Measurements from ENCODE around the gene RAB39A. TPM values are rescaled to one million over a fixed set of nuclear protein-coding genes. Genes with fewer than 3 reads are reported as not detected.

RAB39A gene
- total and polyA plus RNA-seq, 9 of the 15 experiments (the other 6 are each of a cell fraction or from before 2014, with no cell fraction given) = not detected

DNA sequence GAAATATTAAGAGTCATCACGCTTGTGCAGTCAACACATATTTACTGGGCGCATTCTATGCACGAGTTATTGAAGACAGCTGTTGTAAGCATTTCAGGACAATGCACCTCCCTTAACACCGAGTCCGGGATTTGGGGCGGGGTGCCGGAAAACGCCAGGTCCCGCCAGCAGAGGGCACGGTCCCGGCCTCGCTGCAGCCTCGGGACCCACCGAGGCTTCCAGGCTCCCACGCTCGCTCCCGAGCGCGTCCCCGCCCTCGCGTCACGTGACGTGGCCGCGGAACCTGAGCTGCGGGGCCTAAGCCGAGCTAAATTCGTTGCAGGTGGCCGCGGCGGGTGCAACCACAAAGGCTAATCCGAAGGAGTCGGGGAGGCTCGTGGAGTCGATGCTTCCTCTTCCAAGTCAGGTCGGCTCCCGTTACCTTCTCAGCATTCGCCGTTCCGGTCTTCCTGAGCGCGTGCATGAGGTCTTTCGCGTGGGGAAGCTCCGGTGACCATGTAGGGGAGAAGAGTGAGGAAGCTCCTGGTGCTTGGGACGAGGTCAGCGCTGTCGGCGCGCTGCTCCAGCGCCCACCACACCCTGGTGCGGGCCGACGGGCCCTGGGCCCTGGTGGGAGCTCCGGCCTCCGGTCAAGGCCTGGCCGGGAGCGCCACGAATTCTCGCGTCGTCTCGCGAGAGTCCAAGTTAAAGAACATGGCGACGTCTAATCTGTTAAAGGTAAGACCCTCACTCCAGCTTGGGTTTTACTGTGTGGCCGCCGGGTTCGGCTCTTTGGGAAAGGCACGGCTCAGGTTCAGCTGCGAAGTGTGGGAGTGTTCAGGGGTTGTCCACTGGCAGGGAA lies 80.6 kb downstream of the RAB39A start, which contains the start of gene CUL5 (continued):
- TF ChIP-seq ZNF146 (CRISPR knock-in tag; IDR thresholded peaks at IDR 0.05; ENCODE audit: unreplicated experiment) = no peak
- TF ChIP-seq, protein P1, sequence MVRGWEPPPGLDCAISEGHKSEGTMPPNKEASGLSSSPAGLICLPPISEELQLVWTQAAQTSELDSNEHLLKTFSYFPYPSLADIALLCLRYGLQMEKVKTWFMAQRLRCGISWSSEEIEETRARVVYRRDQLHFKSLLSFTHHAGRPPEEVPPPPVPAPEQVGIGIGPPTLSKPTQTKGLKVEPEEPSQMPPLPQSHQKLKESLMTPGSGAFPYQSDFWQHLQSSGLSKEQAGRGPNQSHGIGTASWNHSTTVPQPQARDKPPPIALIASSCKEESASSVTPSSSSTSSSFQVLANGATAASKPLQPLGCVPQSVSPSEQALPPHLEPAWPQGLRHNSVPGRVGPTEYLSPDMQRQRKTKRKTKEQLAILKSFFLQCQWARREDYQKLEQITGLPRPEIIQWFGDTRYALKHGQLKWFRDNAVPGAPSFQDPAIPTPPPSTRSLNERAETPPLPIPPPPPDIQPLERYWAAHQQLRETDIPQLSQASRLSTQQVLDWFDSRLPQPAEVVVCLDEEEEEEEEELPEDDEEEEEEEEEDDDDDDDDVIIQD (CRISPR knock-in tag; IDR thresholded peaks at IDR 0.05) = peak; percentile 57; the same call in 1 of the 2 replicates
- TF ChIP-seq JUND (IDR thresholded peaks at IDR 0.05; ENCODE audit: borderline replicate concordance, low read depth, low read length) = peak; percentile 24; the same call in 1 of the 2 replicates
- no peak; the same call in 2 of the 3 replicates for TF ChIP-seq JUND (tag; IDR thresholded peaks at IDR 0.05; ENCODE audit: borderline replicate concordance, low read depth, low read length)
- TF ChIP-seq RBM17 (IDR thresholded peaks at IDR 0.05; ENCODE audit: borderline replicate concordance, low read depth, low read length) = no peak
- peak; percentile 13; the same call in 1 of the 2 replicates for TF ChIP-seq MAFF (IDR thresholded peaks at IDR 0.05; ENCODE audit: low read length)
- TF ChIP-seq ETV1 (tag; conservative IDR thresholded peaks at IDR 0.05; ENCODE audit: low read depth) = peak; percentile 47
- TF ChIP-seq, protein P2, sequence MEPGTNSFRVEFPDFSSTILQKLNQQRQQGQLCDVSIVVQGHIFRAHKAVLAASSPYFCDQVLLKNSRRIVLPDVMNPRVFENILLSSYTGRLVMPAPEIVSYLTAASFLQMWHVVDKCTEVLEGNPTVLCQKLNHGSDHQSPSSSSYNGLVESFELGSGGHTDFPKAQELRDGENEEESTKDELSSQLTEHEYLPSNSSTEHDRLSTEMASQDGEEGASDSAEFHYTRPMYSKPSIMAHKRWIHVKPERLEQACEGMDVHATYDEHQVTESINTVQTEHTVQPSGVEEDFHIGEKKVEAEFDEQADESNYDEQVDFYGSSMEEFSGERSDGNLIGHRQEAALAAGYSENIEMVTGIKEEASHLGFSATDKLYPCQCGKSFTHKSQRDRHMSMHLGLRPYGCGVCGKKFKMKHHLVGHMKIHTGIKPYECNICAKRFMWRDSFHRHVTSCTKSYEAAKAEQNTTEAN (CRISPR knock-in tag; IDR thresholded peaks at IDR 0.05) = peak; percentile 89; the same call in 1 of the 2 replicates
- TF ChIP-seq, protein P3, sequence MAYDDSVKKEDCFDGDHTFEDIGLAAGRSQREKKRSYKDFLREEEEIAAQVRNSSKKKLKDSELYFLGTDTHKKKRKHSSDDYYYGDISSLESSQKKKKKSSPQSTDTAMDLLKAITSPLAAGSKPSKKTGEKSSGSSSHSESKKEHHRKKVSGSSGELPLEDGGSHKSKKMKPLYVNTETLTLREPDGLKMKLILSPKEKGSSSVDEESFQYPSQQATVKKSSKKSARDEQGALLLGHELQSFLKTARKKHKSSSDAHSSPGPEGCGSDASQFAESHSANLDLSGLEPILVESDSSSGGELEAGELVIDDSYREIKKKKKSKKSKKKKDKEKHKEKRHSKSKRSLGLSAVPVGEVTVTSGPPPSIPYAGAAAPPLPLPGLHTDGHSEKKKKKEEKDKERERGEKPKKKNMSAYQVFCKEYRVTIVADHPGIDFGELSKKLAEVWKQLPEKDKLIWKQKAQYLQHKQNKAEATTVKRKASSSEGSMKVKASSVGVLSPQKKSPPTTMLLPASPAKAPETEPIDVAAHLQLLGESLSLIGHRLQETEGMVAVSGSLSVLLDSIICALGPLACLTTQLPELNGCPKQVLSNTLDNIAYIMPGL (CRISPR knock-in tag; IDR thresholded peaks at IDR 0.05) = peak; percentile 99
- TF ChIP-seq, protein P4, sequence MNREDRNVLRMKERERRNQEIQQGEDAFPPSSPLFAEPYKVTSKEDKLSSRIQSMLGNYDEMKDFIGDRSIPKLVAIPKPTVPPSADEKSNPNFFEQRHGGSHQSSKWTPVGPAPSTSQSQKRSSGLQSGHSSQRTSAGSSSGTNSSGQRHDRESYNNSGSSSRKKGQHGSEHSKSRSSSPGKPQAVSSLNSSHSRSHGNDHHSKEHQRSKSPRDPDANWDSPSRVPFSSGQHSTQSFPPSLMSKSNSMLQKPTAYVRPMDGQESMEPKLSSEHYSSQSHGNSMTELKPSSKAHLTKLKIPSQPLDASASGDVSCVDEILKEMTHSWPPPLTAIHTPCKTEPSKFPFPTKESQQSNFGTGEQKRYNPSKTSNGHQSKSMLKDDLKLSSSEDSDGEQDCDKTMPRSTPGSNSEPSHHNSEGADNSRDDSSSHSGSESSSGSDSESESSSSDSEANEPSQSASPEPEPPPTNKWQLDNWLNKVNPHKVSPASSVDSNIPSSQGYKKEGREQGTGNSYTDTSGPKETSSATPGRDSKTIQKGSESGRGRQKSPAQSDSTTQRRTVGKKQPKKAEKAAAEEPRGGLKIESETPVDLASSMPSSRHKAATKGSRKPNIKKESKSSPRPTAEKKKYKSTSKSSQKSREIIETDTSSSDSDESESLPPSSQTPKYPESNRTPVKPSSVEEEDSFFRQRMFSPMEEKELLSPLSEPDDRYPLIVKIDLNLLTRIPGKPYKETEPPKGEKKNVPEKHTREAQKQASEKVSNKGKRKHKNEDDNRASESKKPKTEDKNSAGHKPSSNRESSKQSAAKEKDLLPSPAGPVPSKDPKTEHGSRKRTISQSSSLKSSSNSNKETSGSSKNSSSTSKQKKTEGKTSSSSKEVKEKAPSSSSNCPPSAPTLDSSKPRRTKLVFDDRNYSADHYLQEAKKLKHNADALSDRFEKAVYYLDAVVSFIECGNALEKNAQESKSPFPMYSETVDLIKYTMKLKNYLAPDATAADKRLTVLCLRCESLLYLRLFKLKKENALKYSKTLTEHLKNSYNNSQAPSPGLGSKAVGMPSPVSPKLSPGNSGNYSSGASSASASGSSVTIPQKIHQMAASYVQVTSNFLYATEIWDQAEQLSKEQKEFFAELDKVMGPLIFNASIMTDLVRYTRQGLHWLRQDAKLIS (CRISPR knock-in tag; IDR thresholded peaks at IDR 0.05) = peak; percentile 94
- TF ChIP-seq, protein P5, sequence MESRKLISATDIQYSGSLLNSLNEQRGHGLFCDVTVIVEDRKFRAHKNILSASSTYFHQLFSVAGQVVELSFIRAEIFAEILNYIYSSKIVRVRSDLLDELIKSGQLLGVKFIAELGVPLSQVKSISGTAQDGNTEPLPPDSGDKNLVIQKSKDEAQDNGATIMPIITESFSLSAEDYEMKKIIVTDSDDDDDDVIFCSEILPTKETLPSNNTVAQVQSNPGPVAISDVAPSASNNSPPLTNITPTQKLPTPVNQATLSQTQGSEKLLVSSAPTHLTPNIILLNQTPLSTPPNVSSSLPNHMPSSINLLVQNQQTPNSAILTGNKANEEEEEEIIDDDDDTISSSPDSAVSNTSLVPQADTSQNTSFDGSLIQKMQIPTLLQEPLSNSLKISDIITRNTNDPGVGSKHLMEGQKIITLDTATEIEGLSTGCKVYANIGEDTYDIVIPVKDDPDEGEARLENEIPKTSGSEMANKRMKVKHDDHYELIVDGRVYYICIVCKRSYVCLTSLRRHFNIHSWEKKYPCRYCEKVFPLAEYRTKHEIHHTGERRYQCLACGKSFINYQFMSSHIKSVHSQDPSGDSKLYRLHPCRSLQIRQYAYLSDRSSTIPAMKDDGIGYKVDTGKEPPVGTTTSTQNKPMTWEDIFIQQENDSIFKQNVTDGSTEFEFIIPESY (CRISPR knock-in tag; IDR thresholded peaks at IDR 0.05) = peak; percentile 91
- TF ChIP-seq, protein P6, sequence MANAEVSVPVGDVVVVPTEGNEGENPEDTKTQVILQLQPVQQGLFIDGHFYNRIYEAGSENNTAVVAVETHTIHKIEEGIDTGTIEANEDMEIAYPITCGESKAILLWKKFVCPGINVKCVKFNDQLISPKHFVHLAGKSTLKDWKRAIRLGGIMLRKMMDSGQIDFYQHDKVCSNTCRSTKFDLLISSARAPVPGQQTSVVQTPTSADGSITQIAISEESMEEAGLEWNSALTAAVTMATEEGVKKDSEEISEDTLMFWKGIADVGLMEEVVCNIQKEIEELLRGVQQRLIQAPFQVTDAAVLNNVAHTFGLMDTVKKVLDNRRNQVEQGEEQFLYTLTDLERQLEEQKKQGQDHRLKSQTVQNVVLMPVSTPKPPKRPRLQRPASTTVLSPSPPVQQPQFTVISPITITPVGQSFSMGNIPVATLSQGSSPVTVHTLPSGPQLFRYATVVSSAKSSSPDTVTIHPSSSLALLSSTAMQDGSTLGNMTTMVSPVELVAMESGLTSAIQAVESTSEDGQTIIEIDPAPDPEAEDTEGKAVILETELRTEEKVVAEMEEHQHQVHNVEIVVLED (CRISPR knock-in tag; IDR thresholded peaks at IDR 0.05) = no peak; the same call in none of the 2 replicates
